H1 (cell line): ENCODE data around the gene ATP2A3. TPM values are rescaled to one million over a fixed set of nuclear protein-coding genes. Genes with fewer than 3 reads are reported as not detected.
A peak's percentile ranks its signal among the peaks of the same experiment; 100 is the strongest.

ENCODE experiments used
- CTCF ChIA-PET: fragments of 300-600 bp; sonication (Branson Sonifier 250); formaldehyde crosslinking; loops from one replicate; lab custom pipeline; 2021; ENCODE audit not compliant: partially characterized antibody; lab: Charles Lee
- POLR2A ChIA-PET: fragments of 300-600 bp; sonication (Branson Sonifier 250); formaldehyde crosslinking; loops from one replicate; lab custom pipeline; 2021; ENCODE audit warnings: inconsistent platforms; ENCODE audit not compliant: partially characterized antibody; lab: Charles Lee
- DNase-seq, 2 experiments: peaks; one replicate each; pipeline versions ENCODE4 v3.0.0 to v3.0.0-alpha.2; 2010 to 2022; ENCODE audit warnings: low spot score in 2 of 2, low read depth in 1 of 2, mixed read lengths in 1 of 2
- FAIRE-seq: peaks from 2 replicates; lab custom pipeline; 2011; peaks lifted over from hg19 to GRCh38; lab: Jason Lieb, UNC
- H2AFZ ChIP-seq: 2 replicates; pipeline ENCODE4 v1.8.1; 2012; ENCODE audit warnings: low read length, inconsistent platforms
- H2AK5ac ChIP-seq: 2 replicates; pipeline ENCODE4 v1.6.1; 2013; ENCODE audit warnings: low read depth, low read length
- H2BK120ac ChIP-seq: replicated peaks from 2 replicates; pipeline ENCODE3; 2013; ENCODE audit warnings: low read depth, low read length, inconsistent platforms
- H2BK12ac ChIP-seq: 2 replicates; pipeline ENCODE4 v1.6.1; 2013; ENCODE audit warnings: low read depth, low read length
- H2BK15ac ChIP-seq: 2 replicates; pipeline ENCODE4 v1.6.1; 2013; ENCODE audit warnings: low read length
- H2BK20ac ChIP-seq: 2 replicates; pipeline ENCODE4 v1.6.1; 2013; ENCODE audit warnings: low read length
- H2BK5ac ChIP-seq: 2 replicates; pipeline ENCODE4 v1.6.1; 2013; ENCODE audit warnings: low read depth, low read length
- H3K14ac ChIP-seq: 2 replicates; pipeline ENCODE4 v1.6.1; 2013; ENCODE audit warnings: inconsistent platforms; ENCODE audit not compliant: insufficient read length
- H3K18ac ChIP-seq: 2 replicates; pipeline ENCODE4 v1.6.1; 2013; ENCODE audit warnings: low read length; ENCODE audit errors: extremely low read depth
- H3K23ac ChIP-seq: 2 replicates; pipeline ENCODE4 v1.6.1; 2013; ENCODE audit warnings: inconsistent platforms; ENCODE audit not compliant: insufficient read length
- H3K23me2 ChIP-seq: 2 replicates; pipeline ENCODE4 v1.6.1; 2013; ENCODE audit warnings: low read depth, low read length
- H3K27ac ChIP-seq: 2 replicates; pipeline ENCODE4 v1.6.1; 2011; ENCODE audit warnings: low read depth, low read length, inconsistent platforms
- H3K27me3 ChIP-seq, 4 experiments: replicated peaks in 1 of 4; 1 replicate in 1 of 4; 2 replicates in 3 of 4; pipeline versions ENCODE4 v1.6.1 to v1.8.1; 2011 to 2013; ENCODE audit warnings: low read length in 3 of 4, mild to moderate bottlenecking in 3 of 4, inconsistent platforms in 2 of 4, mixed read lengths in 2 of 4, moderate library complexity in 1 of 4; ENCODE audit not compliant: control insufficient read depth in 3 of 4, insufficient read depth in 3 of 4; ENCODE audit errors: extremely low read depth in 1 of 4
- H3K36me3 ChIP-seq, 4 experiments: 2 replicates each; pipeline versions ENCODE4 v1.6.1 to v1.8.1; 2011 to 2013; ENCODE audit warnings: mild to moderate bottlenecking in 4 of 4, low read length in 3 of 4, moderate library complexity in 2 of 4, control low read depth in 1 of 4, inconsistent platforms in 1 of 4; ENCODE audit not compliant: insufficient read depth in 4 of 4, control insufficient read depth in 2 of 4
- H3K4ac ChIP-seq: replicated peaks from 2 replicates; pipeline ENCODE3; 2013; ENCODE audit warnings: low read length, low read depth, mixed read lengths, inconsistent platforms; ENCODE audit not compliant: insufficient read length
- H3K4me1 ChIP-seq, 4 experiments: replicated peaks in 1 of 4; 1 replicate in 1 of 4; 2 replicates in 3 of 4; pipeline versions ENCODE4 v1.6.1 to v1.8.1; 2011 to 2013; ENCODE audit warnings: low read length in 3 of 4, inconsistent platforms in 2 of 4, mixed read lengths in 1 of 4; ENCODE audit not compliant: insufficient read depth in 4 of 4, control insufficient read depth in 3 of 4
- H3K4me2 ChIP-seq, 2 experiments: 2 replicates each; pipeline versions ENCODE4 v1.6.1 to v1.8.1; 2011 to 2013; ENCODE audit warnings: low read depth in 2 of 2, low read length in 2 of 2, control low read depth in 1 of 2, inconsistent platforms in 1 of 2, mild to moderate bottlenecking in 1 of 2; ENCODE audit not compliant: insufficient read depth in 1 of 2
- H3K4me3 ChIP-seq, 4 experiments: fragments of 200-600, 300-600 bp in 1 of 4; sonication (generic), shearing (Covaris generic), sonication (Bioruptor Twin) in 1 of 4; 2 replicates each; pipeline versions ENCODE4 v1.5.1 to v1.8.1; 2011 to 2016; ENCODE audit warnings: low read length in 4 of 4, low read depth in 3 of 4, control low read depth in 2 of 4, inconsistent platforms in 2 of 4, mild to moderate bottlenecking in 2 of 4, mixed read lengths in 1 of 4, moderate library complexity in 1 of 4; ENCODE audit not compliant: insufficient read depth in 2 of 4; ENCODE audit errors: extremely low read depth in 1 of 4
- H3K56ac ChIP-seq: replicated peaks from 2 replicates; pipeline ENCODE3; 2013; ENCODE audit warnings: low read depth, mild to moderate bottlenecking, mixed read lengths, low read length, inconsistent platforms; ENCODE audit not compliant: insufficient read length
- H3K79me1 ChIP-seq: 2 replicates; pipeline ENCODE4 v1.6.1; 2013; ENCODE audit warnings: low read depth, low read length, control low read depth
- H3K79me2 ChIP-seq, 2 experiments: 2 replicates each; pipeline versions ENCODE4 v1.6.1 to v1.8.1; 2012 to 2013; ENCODE audit warnings: low read length in 2 of 2, mild to moderate bottlenecking in 2 of 2, inconsistent platforms in 1 of 2; ENCODE audit not compliant: insufficient read depth in 2 of 2, control insufficient read depth in 1 of 2
- H3K9ac ChIP-seq, 4 experiments: replicated peaks in 1 of 4; 1 replicate in 1 of 4; 2 replicates in 3 of 4; pipeline versions ENCODE4 v1.6.1 to v1.8.1; 2011 to 2013; ENCODE audit warnings: low read depth in 3 of 4, low read length in 3 of 4, control low read depth in 2 of 4, mild to moderate bottlenecking in 2 of 4, moderate library complexity in 2 of 4, inconsistent platforms in 1 of 4; ENCODE audit errors: extremely low read depth in 1 of 4
- H3K9me3 ChIP-seq, 2 experiments: 2 replicates each; pipeline versions ENCODE4 v1.6.1 to v1.8.1; 2012 to 2013; ENCODE audit warnings: mild to moderate bottlenecking in 2 of 2, moderate library complexity in 2 of 2, control low read depth in 1 of 2, inconsistent platforms in 1 of 2, low read depth in 1 of 2, low read length in 1 of 2, mixed read lengths in 1 of 2; ENCODE audit not compliant: insufficient read depth in 2 of 2
- H4K20me1 ChIP-seq, 2 experiments: replicated peaks in 1 of 2; 2 replicates each; pipeline versions ENCODE3 to v1.8.1; 2011 to 2013; ENCODE audit warnings: inconsistent platforms in 2 of 2, low read length in 2 of 2, mild to moderate bottlenecking in 1 of 2; ENCODE audit not compliant: insufficient read depth in 2 of 2, control insufficient read depth in 1 of 2
- H4K5ac ChIP-seq: 2 replicates; pipeline ENCODE4 v1.6.1; 2013; ENCODE audit warnings: low read length, low read depth, mixed read lengths, inconsistent platforms; ENCODE audit not compliant: insufficient read length
- H4K8ac ChIP-seq: 2 replicates; pipeline ENCODE4 v1.8.0; 2013; ENCODE audit warnings: mild to moderate bottlenecking, moderate library complexity, low read length, inconsistent platforms; ENCODE audit not compliant: insufficient read depth; ENCODE audit errors: extremely low read depth
- H4K91ac ChIP-seq: replicated peaks from 2 replicates; pipeline ENCODE3; 2013; ENCODE audit warnings: low read length, mixed read lengths, inconsistent platforms; ENCODE audit not compliant: insufficient read length
- BCL11A ChIP-seq, 2 experiments: IDR thresholded peaks; one replicate each; pipeline ENCODE4 v1.6.1; 2011; ENCODE audit warnings: low read depth in 2 of 2, low read length in 2 of 2, mild to moderate bottlenecking in 2 of 2
- CHD1 ChIP-seq: IDR thresholded peaks from 2 replicates; pipeline ENCODE4 v1.6.1; 2012; ENCODE audit warnings: low read depth, low read length, improper control_type of control experiment
- E2F6 ChIP-seq: IDR thresholded peaks from 2 replicates; pipeline ENCODE4 v1.6.1; 2012; ENCODE audit warnings: inconsistent platforms
- GABPA ChIP-seq: IDR thresholded peaks from 2 replicates; pipeline ENCODE4 v1.6.1; 2011; ENCODE audit warnings: mild to moderate bottlenecking, low read length, moderate library complexity, borderline replicate concordance; ENCODE audit not compliant: insufficient read depth
- GTF2F1 ChIP-seq: IDR thresholded peaks from 2 replicates; pipeline ENCODE4 v1.6.1; 2012; ENCODE audit warnings: low read depth, low read length, improper control_type of control experiment, borderline replicate concordance
- HDAC6 ChIP-seq: IDR thresholded peaks from one replicate; pipeline ENCODE4 v1.7.1; 2012; ENCODE audit warnings: low read depth, mild to moderate bottlenecking, inconsistent platforms, low read length, moderate library complexity
- JUN ChIP-seq: IDR thresholded peaks from 2 replicates; pipeline ENCODE4 v1.6.1; 2011; ENCODE audit warnings: low read depth, mild to moderate bottlenecking, improper control_type of control experiment, low read length
- NRF1 ChIP-seq: IDR thresholded peaks from 2 replicates; pipeline ENCODE4 v1.6.1; 2011; ENCODE audit warnings: mild to moderate bottlenecking, low read depth, low read length, improper control_type of control experiment
- POLR2A ChIP-seq, 2 experiments: IDR thresholded peaks; 1 replicate in 1 of 2; 2 replicates in 1 of 2; pipeline ENCODE4 v1.6.1; 2011; ENCODE audit warnings: low read depth in 2 of 2, low read length in 2 of 2, mild to moderate bottlenecking in 2 of 2; ENCODE audit errors: control extremely low read depth in 1 of 2
- RAD21 ChIP-seq, 2 experiments: IDR thresholded peaks in 1 of 2; conservative IDR thresholded peaks in 1 of 2; 2 replicates each; pipeline ENCODE4 v1.6.1; 2011; ENCODE audit warnings: low read depth in 2 of 2, low read length in 2 of 2, improper control_type of control experiment in 1 of 2, inconsistent platforms in 1 of 2, mild to moderate bottlenecking in 1 of 2, moderate library complexity in 1 of 2
- SAP30 ChIP-seq: fragments of 300-600 bp; sonication (generic); IDR thresholded peaks from 2 replicates; pipeline ENCODE4 v1.7.1; 2012; ENCODE audit warnings: low read length, moderate library complexity, mild to moderate bottlenecking, inconsistent platforms; ENCODE audit not compliant: insufficient read depth, insufficient replicate concordance
- SIRT6 ChIP-seq: IDR thresholded peaks from one replicate; pipeline ENCODE4 v1.7.1; 2012; ENCODE audit warnings: low read length, inconsistent platforms
- SP2 ChIP-seq: IDR thresholded peaks from 2 replicates; pipeline ENCODE4 v1.6.1; 2012; ENCODE audit warnings: mild to moderate bottlenecking, low read length, inconsistent platforms
- WGBS, 2 experiments: shearing (Covaris generic) in 1 of 2; methylation state at CpG; one replicate each; pipeline versions ENCODE4 v1.1.6 to v1.1.7; 2013 to 2015; ENCODE audit warnings: low lambda C conversion rate in 2 of 2, mixed read lengths in 2 of 2, inconsistent platforms in 1 of 2, low coverage in 1 of 2, missing lambda C conversion rate in 1 of 2; ENCODE audit not compliant: insufficient replicate concordance in 2 of 2, insufficient coverage in 1 of 2, insufficient read length in 1 of 2; ENCODE audit errors: extremely low coverage in 1 of 2, missing lambda C conversion rate in 1 of 2; 5-methylcytosine and 5-hydroxymethylcytosine counted together
- polyA plus RNA-seq, 7 experiments: library from polyadenylated mRNA; depleted of rRNA in 3 of 7; stranded (reverse) in 5 of 7; unstranded in 2 of 7; fragments of >200 nt in 5 of 7; fragments of 200-250 nt in 2 of 7; gene quantifications; 1 replicate in 5 of 7; 2 replicates in 1 of 7; 4 replicates in 1 of 7; pipeline versions ENCODE4 v1.2.1 to v1.2.3, GENCODE V29; 2011 to 2013; ENCODE audit warnings: missing spikeins in 2 of 7, mixed read lengths in 2 of 7
- total RNA-seq: library from RNA; stranded (reverse); fragmentation: NEBNext Ultra II Directional; extraction: Animal tissue kit (Norgen Biotek cat#: 25700); gene quantifications from 2 replicates; pipeline ENCODE4 v1.2.1, GENCODE V29; 2021

The ATP2A3 gene
- total and polyA plus RNA-seq, 2 of the 8 experiments (the other 6 are each of a cell fraction or from before 2014, with no cell fraction given) = 18.4 to 32.5 TPM

GRCh38 chr17:3972281-3972731, 8.1 kb upstream of the ATP2A3 start:
- no peak overlapping the region for H3K9ac ChIP-seq
- H4K91ac ChIP-seq = no peak overlapping the region
- no peak overlapping the region for H3K27ac ChIP-seq
- no peak overlapping the region for H3K4me3 ChIP-seq
- H3K23me2 ChIP-seq = no peaks in the 10 kb centered on the region
- H3K27me3 ChIP-seq = no peaks in the 10 kb centered on the region; a peak in 1 of 7 replicates
- FAIRE-seq = no peak
- CTCF ChIA-PET = interaction anchor here (1.0 to 2.3 kb wide), 4 partner anchors 12 to 38 kb away, joined by 3 to 5 read pairs (median 4); no protein-coding TSS in a partner anchor
- H3K79me1 ChIP-seq = no peaks in the 10 kb centered on the region
- no peak for DNase-seq
- H3K18ac ChIP-seq = no peak overlapping the region
- H3K14ac ChIP-seq = no peak overlapping the region
- 78% methylated on average over 15 of the region's 15 CpGs; no CpG with 5 or more reads in 1 of the 2 experiments for WGBS, 2 experiments
- H3K79me2 ChIP-seq = no peaks in the 10 kb centered on the region
- no peak overlapping the region for H2BK120ac ChIP-seq
- H2BK12ac ChIP-seq = no peak overlapping the region; the same call in 1 of the 2 replicates
- H3K9me3 ChIP-seq = peaks cover 6 to 7% of the 10 kb centered on the region in 2 experiments; a peak in 2 of 4 replicates
- no peak overlapping the region for H4K5ac ChIP-seq
- no peaks in the 10 kb centered on the region for H4K20me1 ChIP-seq
- no peak overlapping the region for H4K8ac ChIP-seq
- H2BK5ac ChIP-seq = no peak overlapping the region
- H2BK20ac ChIP-seq = 0 out of 2 replicates have a peak overlapping the region, but pooled peaks have one; percentile 48
- H3K4me1 ChIP-seq = peaks cover 0 to 19% (median 6%) of the 10 kb centered on the region in 4 experiments; a peak in 5 of 7 replicates
- no peak overlapping the region for H3K4me2 ChIP-seq
- no peak overlapping the region for H2BK15ac ChIP-seq
- H2AK5ac ChIP-seq = no peak overlapping the region
- no peak overlapping the region for H3K56ac ChIP-seq
- no peak overlapping the region for H2AFZ ChIP-seq
- H3K4ac ChIP-seq = no peak overlapping the region
- no peaks in the 10 kb centered on the region for H3K36me3 ChIP-seq
- POLR2A ChIA-PET = interaction anchor here (2.3 kb wide), 1 partner anchor 12 kb away, joined by 6 read pairs; no protein-coding TSS in a partner anchor
- no peak overlapping the region for H3K23ac ChIP-seq
- no peak for TF ChIP-seq SIRT6
- no peak for TF ChIP-seq HDAC6
- no peak for TF ChIP-seq CHD1
- TF ChIP-seq GABPA = no peak
- no peak for TF ChIP-seq RAD21 (IDR thresholded peaks at IDR 0.05 in 1 of 2, conservative IDR thresholded peaks at IDR 0.05 in 1 of 2; ENCODE audit: low read depth in 2 of 2, low read length in 2 of 2)
- no peak for TF ChIP-seq JUN
- TF ChIP-seq NRF1 = no peak
- TF ChIP-seq POLR2A (IDR thresholded peaks at IDR 0.05; ENCODE audit: control extremely low read depth in 1 of 2, low read depth in 2 of 2, low read length in 2 of 2) = no peak
- TF ChIP-seq BCL11A (IDR thresholded peaks at IDR 0.05; ENCODE audit: low read depth in 2 of 2, low read length in 2 of 2) = no peak
- no peak for TF ChIP-seq GTF2F1
- no peak for TF ChIP-seq E2F6
- no peak for TF ChIP-seq SP2
- TF ChIP-seq SAP30 = no peak
